ENCODE data around the gene EMILIN1. TPM values are rescaled to one million over a fixed set of nuclear protein-coding genes. Genes with fewer than 3 reads are reported as not detected.

The EMILIN1 gene
- total RNA-seq, 5 donors from 2014 or later (not counting 1 experiment from before 2014, with no cell fraction given): 0.28 to 1.1 (median 0.85) TPM

DNA sequence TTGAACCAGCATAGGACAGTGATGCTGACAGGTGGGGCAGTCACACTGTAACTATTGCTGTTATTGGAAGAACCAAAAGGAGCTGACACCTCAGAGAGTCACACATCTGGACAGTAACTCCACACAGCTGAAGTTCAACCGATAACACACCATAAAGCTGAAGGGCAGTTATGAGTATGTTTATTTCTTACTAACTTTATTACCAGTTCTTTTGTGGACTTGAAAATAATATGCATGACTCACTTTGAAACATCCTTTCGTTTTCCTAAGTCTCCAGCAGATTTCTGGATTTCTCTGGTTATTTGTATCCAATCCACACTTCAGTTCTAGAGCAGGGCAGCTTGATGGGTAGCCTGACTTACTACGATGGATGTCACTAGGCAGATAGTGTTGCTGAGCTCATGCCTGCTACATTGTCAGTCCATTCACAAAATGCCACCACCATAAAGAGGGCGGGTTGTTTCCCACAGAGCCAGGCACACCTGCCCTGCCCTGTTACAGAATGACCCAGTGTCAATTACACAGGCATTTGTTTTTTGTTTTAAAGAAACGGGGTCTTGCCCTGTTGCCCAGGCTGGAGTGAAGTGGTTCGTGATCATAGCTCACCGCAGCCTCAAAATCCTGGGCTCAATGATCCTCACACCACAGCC, 35.3 kb upstream of the EMILIN1 start:
- H3K36me3 Mint-ChIP-seq: peaks cover 19% of the 10 kb centered on the region
- DNase-seq (no peak), ATAC-seq (replicated peaks in 1 of 4) (no peak)
- WGBS (ENCODE audit: insufficient coverage): 100% methylated on average over 3 of the region's 7 CpGs
- no peak overlapping the region for H3K27ac Mint-ChIP-seq
- peaks cover 0 to 5% (median 0%) of the 10 kb centered on the region in 3 donors for H3K4me1 Mint-ChIP-seq
- no peaks in the 10 kb centered on the region for H3K27me3 ChIP-seq (replicated peaks in 1 of 2; ENCODE audit: control insufficient read depth in 2 of 2, extremely low read depth in 1 of 2, insufficient read depth in 2 of 2, low read length in 1 of 2)
- H3K4me1 ChIP-seq (ENCODE audit: control insufficient read depth in 1 of 2, extremely low read depth in 1 of 2, insufficient read depth in 2 of 2, low read length in 2 of 2): no peaks in the 10 kb centered on the region
- peaks cover 20 to 42% of the 10 kb centered on the region in 2 donors for H3K36me3 ChIP-seq (ENCODE audit: control insufficient read depth in 2 of 2, extremely low read depth in 1 of 2, insufficient read depth in 1 of 2, low read length in 1 of 2)
- H3K9me3 ChIP-seq: no peaks in the 10 kb centered on the region
- CTCF ChIA-PET: no interaction called here
- H3K4me3 ChIP-seq (ENCODE audit: control insufficient read depth in 1 of 2, extremely low read depth in 1 of 2, low read length in 1 of 2): no peak overlapping the region
- POLR2A ChIA-PET: interaction anchor here in 1 of 2 donors (0.6 kb wide), 1 partner anchor 1008 kb away, joined by 3 read pairs; no protein-coding TSS in a partner anchor
- H3K27ac ChIP-seq (ENCODE audit: low read length): no peak overlapping the region
- no peak overlapping the region for H3K4me3 Mint-ChIP-seq
- no peaks in the 10 kb centered on the region for H3K27me3 Mint-ChIP-seq
- H3K9me3 Mint-ChIP-seq: no peaks in the 10 kb centered on the region

DNA sequence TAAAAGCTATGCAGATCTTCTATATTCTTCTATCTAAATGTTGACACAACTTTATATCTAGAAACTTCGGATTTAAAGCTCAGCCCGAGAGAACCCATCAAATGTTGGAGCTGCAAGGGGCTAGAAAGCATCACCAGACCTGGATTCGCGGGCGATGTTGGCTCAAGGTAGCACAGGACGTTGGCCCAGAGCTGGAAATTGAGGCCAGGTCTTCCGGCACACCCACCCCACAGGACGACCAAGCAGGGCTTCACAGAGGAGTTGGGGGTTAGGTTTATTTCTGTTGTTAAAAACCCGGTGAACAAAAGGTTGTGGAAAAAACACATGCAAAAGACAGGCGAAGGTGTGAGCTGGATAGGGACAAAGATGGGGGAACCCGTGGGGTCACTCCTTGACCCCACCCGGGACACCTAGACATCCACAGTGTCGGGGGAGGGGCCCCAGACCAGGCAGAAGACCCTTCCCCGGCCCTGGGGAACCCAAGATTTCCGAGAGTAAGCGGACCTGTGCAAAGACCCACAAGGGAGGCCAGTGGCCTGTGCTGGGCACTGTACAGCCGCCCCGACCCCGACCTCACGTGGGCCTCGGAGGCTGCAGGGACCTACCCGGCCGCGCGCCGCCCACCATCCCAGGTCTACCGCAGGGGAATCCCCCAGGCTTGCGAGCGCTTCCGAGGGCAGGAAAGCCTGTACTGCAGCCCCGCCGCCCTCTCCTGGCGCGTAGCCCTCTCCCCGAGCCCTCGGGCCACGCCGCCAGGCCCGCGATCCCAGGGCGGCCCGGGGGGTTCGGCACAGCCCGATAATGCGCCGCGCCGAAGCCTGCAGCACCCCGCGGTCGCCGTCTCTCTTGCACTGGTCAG, 28.8 kb upstream of the EMILIN1 start:
- Mint-ChIP-seq H3K36me3 (peaks cover 5% of the 10 kb centered on the region), H3K27ac (peak overlapping the region; percentile 99), H3K27me3 (peaks cover 9 to 10% of the 10 kb centered on the region in 2 donors), H3K4me3 (peak overlapping the region; percentile 90 to 97 (median 93)), H3K9me3 (no peaks in the 10 kb centered on the region), H3K4me1 (peaks cover 18 to 36% (median 20%) of the 10 kb centered on the region in 3 donors)
- Histone ChIP-seq H3K27ac (ENCODE audit: low read length) (peak overlapping the region; percentile 77), H3K4me1 (ENCODE audit: control insufficient read depth in 1 of 2, extremely low read depth in 1 of 2, insufficient read depth in 2 of 2, low read length in 2 of 2) (peaks cover 3 to 19% of the 10 kb centered on the region in 2 experiments), H3K9me3 (no peaks in the 10 kb centered on the region), H3K4me3 (ENCODE audit: control insufficient read depth in 1 of 2, extremely low read depth in 1 of 2, low read length in 1 of 2) (peak overlapping the region; percentile 89 to 91), H3K36me3 (ENCODE audit: control insufficient read depth in 2 of 2, extremely low read depth in 1 of 2, insufficient read depth in 1 of 2, low read length in 1 of 2) (peaks cover 0 to 5% of the 10 kb centered on the region in 2 donors), H3K27me3 (replicated peaks in 1 of 2; ENCODE audit: control insufficient read depth in 2 of 2, extremely low read depth in 1 of 2, insufficient read depth in 2 of 2, low read length in 1 of 2) (no peaks in the 10 kb centered on the region)
- peak in 33 of 35 experiments; percentile 23 to 82 (median 51) for DNase-seq
- WGBS (ENCODE audit: insufficient coverage): 12% methylated on average over 49 of the region's 52 CpGs
- ChIA-PET CTCF (interaction anchor here (1.0 to 1.7 kb wide), 5 partner anchors 18 to 80 kb away, joined by 3 to 8 read pairs (median 4); partner anchors contain the start of gene KHK (in 1 of the 2)), POLR2A (interaction anchor here in 1 of 2 donors (0.6 to 2.1 kb wide), 3 partner anchors 20 to 75 kb away, joined by 3 to 12 read pairs (median 6); partner anchors contain the start of gene OST4)
- ATAC-seq (replicated peaks in 1 of 4): peak; percentile 4 to 28 (median 22)

DNA sequence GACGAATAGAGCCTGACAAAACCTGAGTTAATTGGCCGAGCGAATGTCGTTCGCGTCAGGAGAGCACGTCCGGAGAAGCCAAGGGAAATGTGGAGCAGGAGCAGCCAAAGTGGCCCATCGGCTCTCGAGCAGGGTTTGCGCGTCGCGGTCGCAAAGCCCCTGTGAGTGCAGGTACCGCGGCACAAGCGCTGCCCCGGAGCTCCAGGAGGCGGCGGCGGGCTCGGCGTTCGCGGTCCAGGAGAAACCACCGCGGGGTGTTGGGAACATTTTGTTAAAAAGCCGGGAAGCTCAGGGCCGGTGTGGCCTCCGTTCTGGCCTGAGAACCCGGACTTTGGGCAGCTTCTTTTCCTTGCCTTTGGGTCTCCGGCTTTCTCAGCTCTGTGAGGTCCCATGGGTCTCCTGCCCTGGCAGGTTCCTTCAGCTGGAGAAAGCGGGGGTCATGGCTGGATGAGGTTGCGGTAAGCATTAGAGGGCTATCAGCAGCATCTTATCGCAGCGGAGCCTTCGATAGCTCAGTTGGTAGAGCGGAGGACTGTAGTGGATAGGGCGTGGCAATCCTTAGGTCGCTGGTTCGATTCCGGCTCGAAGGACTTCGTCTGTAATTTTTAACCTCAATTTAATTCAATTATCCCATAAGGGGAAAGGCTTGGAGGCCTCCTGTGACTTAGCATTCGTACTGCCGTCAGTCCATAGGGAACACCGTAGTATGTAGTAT, 28.0 kb upstream of the EMILIN1 start:
- ATAC-seq (replicated peaks in 1 of 4) (peak; percentile 65 to 66 (median 66)), DNase-seq (peak; percentile 80 to 97 (median 89))
- Mint-ChIP-seq H3K9me3 (no peaks in the 10 kb centered on the region), H3K27ac (peak overlapping the region; percentile 99), H3K36me3 (peaks cover 12% of the 10 kb centered on the region), H3K4me1 (peaks cover 18 to 36% (median 20%) of the 10 kb centered on the region in 3 donors), H3K27me3 (peaks cover 9 to 10% of the 10 kb centered on the region in 2 donors), H3K4me3 (peak overlapping the region; percentile 90 to 97 (median 93))
- Histone ChIP-seq H3K27me3 (replicated peaks in 1 of 2; ENCODE audit: control insufficient read depth in 2 of 2, extremely low read depth in 1 of 2, insufficient read depth in 2 of 2, low read length in 1 of 2) (no peaks in the 10 kb centered on the region), H3K9me3 (no peaks in the 10 kb centered on the region), H3K36me3 (ENCODE audit: control insufficient read depth in 2 of 2, extremely low read depth in 1 of 2, insufficient read depth in 1 of 2, low read length in 1 of 2) (peaks cover 2 to 13% of the 10 kb centered on the region in 2 donors), H3K27ac (ENCODE audit: low read length) (peak overlapping the region; percentile 77), H3K4me3 (ENCODE audit: control insufficient read depth in 1 of 2, extremely low read depth in 1 of 2, low read length in 1 of 2) (peak overlapping the region; percentile 89 to 91), H3K4me1 (ENCODE audit: control insufficient read depth in 1 of 2, extremely low read depth in 1 of 2, insufficient read depth in 2 of 2, low read length in 2 of 2) (peaks cover 3 to 19% of the 10 kb centered on the region in 2 experiments)
- ChIA-PET POLR2A (interaction anchor here in 1 of 2 donors (0.6 to 2.1 kb wide), 3 partner anchors 21 to 74 kb away, joined by 4 to 12 read pairs (median 6); partner anchors contain the start of gene OST4), CTCF (interaction anchor here in 1 of 2 donors (0.5 to 1.8 kb wide), 10 partner anchors 13 to 1844 kb away, joined by 3 to 8 read pairs (median 4); partner anchors contain the start of genes KHK, OST4 and WDR43)
- under 1% methylated on average over 36 of the region's 48 CpGs for WGBS (ENCODE audit: insufficient coverage)

DNA sequence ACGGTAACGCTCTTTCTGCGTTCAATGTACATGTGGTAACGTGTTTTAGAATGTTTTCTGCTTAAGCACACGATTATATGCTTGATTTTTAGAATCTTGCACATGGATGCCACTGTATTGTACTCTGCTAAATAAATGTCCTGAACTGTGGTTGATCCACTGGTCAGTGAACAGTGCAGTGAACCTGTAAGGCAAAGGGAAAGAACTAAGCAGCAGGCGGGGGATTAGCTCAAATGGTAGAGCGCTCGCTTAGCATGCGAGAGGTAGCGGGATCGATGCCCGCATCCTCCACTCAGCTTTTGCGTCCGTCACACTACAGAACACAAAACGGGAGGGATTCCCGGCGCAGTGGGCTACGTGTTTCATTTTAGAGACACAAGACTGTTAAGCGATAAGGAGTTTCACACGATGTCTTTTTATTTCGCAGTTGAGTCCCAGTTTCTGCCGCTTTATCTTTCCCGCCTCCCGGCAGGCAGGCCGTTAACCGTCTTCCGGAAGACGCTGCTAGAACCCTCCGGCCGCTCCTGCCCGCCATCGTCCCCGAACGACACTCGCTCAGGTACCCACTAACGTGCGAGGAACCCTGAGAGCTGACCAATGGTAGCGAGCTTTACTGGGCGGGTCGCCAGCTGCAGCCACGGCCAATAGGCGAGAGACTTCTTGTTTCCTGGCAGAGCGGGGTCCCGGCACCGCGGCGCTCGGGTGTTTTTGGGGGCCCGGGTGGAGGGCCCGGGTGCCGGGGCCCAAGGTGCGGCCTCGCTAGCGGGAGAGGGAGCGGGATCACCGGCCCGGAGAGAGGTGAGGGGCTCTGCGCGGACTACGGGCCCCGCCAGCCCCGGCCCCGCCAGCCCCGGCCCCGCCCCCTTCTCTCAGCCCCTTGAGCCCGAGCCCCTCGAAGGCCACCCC, 27.2 kb upstream of the EMILIN1 start, which contains the start of gene AGBL5:
TSS of gene AGBL5 (plus strand) at position 673 of the 906 bp plus-strand sequence. CDS start 1,291 bp downstream, outside the sequence.
- Mint-ChIP-seq H3K4me1 (peaks cover 18 to 41% (median 20%) of the 10 kb centered on the region in 3 donors), H3K9me3 (no peaks in the 10 kb centered on the region), H3K27me3 (peaks cover 9 to 10% of the 10 kb centered on the region in 2 donors), H3K4me3 (peak within 1 kb of the TSS; percentile 90 to 97 (median 93)), H3K36me3 (peaks cover 18% of the 10 kb centered on the region), H3K27ac (peak within 1 kb of the TSS; percentile 99)
- no peaks in the 10 kb centered on the region for H3K27me3 ChIP-seq (replicated peaks in 1 of 2; ENCODE audit: control insufficient read depth in 2 of 2, extremely low read depth in 1 of 2, insufficient read depth in 2 of 2, low read length in 1 of 2)
- WGBS (ENCODE audit: insufficient coverage): under 1% methylated on average over 64 of the region's 67 CpGs
- H3K36me3 ChIP-seq (ENCODE audit: control insufficient read depth in 2 of 2, extremely low read depth in 1 of 2, insufficient read depth in 1 of 2, low read length in 1 of 2): peaks cover 8 to 21% of the 10 kb centered on the region in 2 donors
- DNase-seq (peak; percentile 93 to 99 (median 96)), ATAC-seq (replicated peaks in 1 of 4) (peak; percentile 79 to 80 (median 80))
- CTCF ChIA-PET: interaction anchor here in 1 of 2 donors (0.5 to 1.8 kb wide), 13 partner anchors 14 to 1843 kb away, joined by 3 to 8 read pairs (median 3); partner anchors contain the start of genes ABHD1, KHK, OST4 and WDR43
- H3K4me1 ChIP-seq (ENCODE audit: control insufficient read depth in 1 of 2, extremely low read depth in 1 of 2, insufficient read depth in 2 of 2, low read length in 2 of 2): peaks cover 3 to 19% of the 10 kb centered on the region in 2 experiments
- peak within 1 kb of the TSS; percentile 77 for H3K27ac ChIP-seq (ENCODE audit: low read length)
- POLR2A ChIA-PET: interaction anchor here in 1 of 2 donors (0.6 to 2.1 kb wide), 3 partner anchors 20 to 73 kb away, joined by 4 to 12 read pairs (median 6); partner anchors contain the start of gene OST4
- H3K9me3 ChIP-seq: no peaks in the 10 kb centered on the region
- peak within 1 kb of the TSS; percentile 89 to 91 for H3K4me3 ChIP-seq (ENCODE audit: control insufficient read depth in 1 of 2, extremely low read depth in 1 of 2, low read length in 1 of 2)

All from T-cell (primary cell).